GM23338 (cell line): Measurements from ENCODE around the gene BIN1. TPM values are rescaled to one million over a fixed set of nuclear protein-coding genes. Genes with fewer than 3 reads are reported as not detected.

ENCODE experiments used
- ATAC-seq: fragments of 200-7000 bp; cut with Tn5 transposase; 3 replicates; pipeline ENCODE4 v1.9.1; 2020
- DNase-seq: peaks from one replicate; pipeline ENCODE4 v3.0.0-alpha.2; 2015; ENCODE audit warnings: low spot score
- H2AFZ ChIP-seq: fragments of 200-600 bp; sonication (generic); 2 replicates; pipeline ENCODE4 v1.8.0; 2016; ENCODE audit warnings: antibody characterized with exemption, mild to moderate bottlenecking, moderate library complexity
- H3F3A ChIP-seq: fragments of 200-600 bp; sonication (generic); replicated peaks from 2 replicates; pipeline ENCODE4 v1.8.0; 2017; ENCODE audit warnings: antibody characterized with exemption, mixed run types, low read depth
- H3K27ac ChIP-seq: fragments of 200-600 bp; sonication (generic); 2 replicates; pipeline ENCODE4 v1.6.1; 2016; ENCODE audit warnings: low read depth
- H3K27me3 ChIP-seq: fragments of 200-600 bp; sonication (generic); 2 replicates; pipeline ENCODE4 v1.8.0; 2016; ENCODE audit warnings: mild to moderate bottlenecking, mixed run types, moderate library complexity; ENCODE audit not compliant: insufficient read depth
- H3K36me3 ChIP-seq: fragments of 200-600 bp; sonication (generic); 2 replicates; pipeline ENCODE4 v1.8.0; 2016; ENCODE audit warnings: mild to moderate bottlenecking; ENCODE audit not compliant: insufficient read depth
- H3K4me1 ChIP-seq: fragments of 200-600 bp; sonication (generic); 2 replicates; pipeline ENCODE4 v1.8.0; 2016; ENCODE audit warnings: mild to moderate bottlenecking, moderate library complexity; ENCODE audit not compliant: insufficient read depth
- H3K4me2 ChIP-seq: fragments of 200-600 bp; sonication (generic); 2 replicates; pipeline ENCODE4 v1.7.1; 2017; ENCODE audit warnings: mixed run types
- H3K4me3 ChIP-seq: fragments of 200-600 bp; sonication (generic); 2 replicates; pipeline ENCODE4 v1.6.1; 2016; ENCODE audit warnings: mixed run types
- H3K79me2 ChIP-seq: fragments of 200-600 bp; sonication (generic); replicated peaks from 2 replicates; pipeline ENCODE4 v1.8.0; 2017; ENCODE audit warnings: mild to moderate bottlenecking; ENCODE audit not compliant: insufficient read depth
- H3K9me2 ChIP-seq: fragments of 200-600 bp; sonication (generic); 2 replicates; pipeline ENCODE4 v1.8.0; 2017; ENCODE audit not compliant: insufficient read depth
- H4K20me1 ChIP-seq: fragments of 200-600 bp; sonication (generic); replicated peaks from 2 replicates; pipeline ENCODE4 v1.8.0; 2017; ENCODE audit warnings: mild to moderate bottlenecking; ENCODE audit not compliant: insufficient read depth
- H3K27ac Mint-ChIP-seq: 2 replicates; pipeline ENCODE4 v1.8.0; 2020; ENCODE audit warnings: inconsistent platforms, mild to moderate bottlenecking, moderate library complexity, mixed read lengths
- H3K27me3 Mint-ChIP-seq: 3 replicates; pipeline ENCODE4 v1.8.0; 2022; ENCODE audit warnings: low read depth, mild to moderate bottlenecking, moderate library complexity, mixed read lengths, inconsistent platforms; ENCODE audit not compliant: insufficient read depth, poor library complexity
- H3K36me3 Mint-ChIP-seq: 3 replicates; pipeline ENCODE4 v1.8.0; 2021; ENCODE audit warnings: low read depth, mild to moderate bottlenecking, inconsistent platforms, moderate library complexity, mixed read lengths
- H3K4me1 Mint-ChIP-seq: 3 replicates; pipeline ENCODE4 v1.8.0; 2020; ENCODE audit warnings: mild to moderate bottlenecking, inconsistent platforms, mixed read lengths
- H3K4me3 Mint-ChIP-seq: 3 replicates; pipeline ENCODE4 v1.8.0; 2021; ENCODE audit warnings: moderate library complexity, mild to moderate bottlenecking, inconsistent platforms, mixed read lengths
- H3K9me3 Mint-ChIP-seq: 3 replicates; pipeline ENCODE4 v1.8.0; 2020; ENCODE audit warnings: moderate library complexity, mild to moderate bottlenecking, inconsistent platforms, mixed read lengths
- CREB1 ChIP-seq: fragments of 250-450 bp; sonication (Bioruptor Pico); IDR thresholded peaks from 2 replicates; pipeline ENCODE4 v1.5.0; 2020; ENCODE audit warnings: low read depth, mild to moderate bottlenecking, moderate library complexity
- CTCF ChIP-seq, 2 experiments: fragments of 200-600 bp in 1 of 2; sonication (generic) in 1 of 2; conservative IDR thresholded peaks; 2 replicates each; pipeline versions ENCODE4 v1.5.1 to v1.6.1; 2016 to 2017; ENCODE audit warnings: antibody characterized with exemption in 2 of 2, low read depth in 2 of 2, mild to moderate bottlenecking in 2 of 2, moderate library complexity in 1 of 2
- ETS1 ChIP-seq: IDR thresholded peaks from 2 replicates; pipeline ENCODE4 v1.6.1; 2016; ENCODE audit warnings: antibody characterized with exemption
- EZH2 ChIP-seq: fragments of 200-600 bp; sonication (generic); IDR thresholded peaks from one replicate; pipeline ENCODE4 v1.8.0; 2017; ENCODE audit warnings: antibody characterized with exemption, mild to moderate bottlenecking, low read depth; ENCODE audit not compliant: unreplicated experiment
- EZH2phosphoT487 ChIP-seq: fragments of 200-600 bp; sonication (generic); IDR thresholded peaks from one replicate; pipeline ENCODE4 v1.8.1; 2018; ENCODE audit warnings: antibody characterized with exemption; ENCODE audit not compliant: unreplicated experiment
- POLR2AphosphoS5 ChIP-seq: IDR thresholded peaks from 2 replicates; pipeline ENCODE4 v1.6.1; 2016; ENCODE audit warnings: antibody characterized with exemption, low read depth
- ZNF462 ChIP-seq: fragments of 250-450 bp; sonication (Bioruptor Pico); IDR thresholded peaks from 2 replicates; pipeline ENCODE4 v1.5.0; 2020; ENCODE audit warnings: mild to moderate bottlenecking, moderate library complexity
- polyA plus RNA-seq: library from polyadenylated mRNA; unstranded; fragments of >200 nt; fragmentation: Nextera tagmentation; extraction: Ambion mirVana; gene quantifications from 2 replicates; pipeline ENCODE4 v1.2.1, GENCODE V29; 2016
- total RNA-seq: library from RNA; depleted of rRNA; stranded (reverse); fragments of >200 nt; shearing (Covaris generic); gene quantifications from 2 replicates; pipeline ENCODE4 v1.2.3, GENCODE V29; 2014

BIN1 gene
- total and polyA plus RNA-seq, 2 experiments from 2014 or later, result 30.1 to 56.4 TPM

DNA sequence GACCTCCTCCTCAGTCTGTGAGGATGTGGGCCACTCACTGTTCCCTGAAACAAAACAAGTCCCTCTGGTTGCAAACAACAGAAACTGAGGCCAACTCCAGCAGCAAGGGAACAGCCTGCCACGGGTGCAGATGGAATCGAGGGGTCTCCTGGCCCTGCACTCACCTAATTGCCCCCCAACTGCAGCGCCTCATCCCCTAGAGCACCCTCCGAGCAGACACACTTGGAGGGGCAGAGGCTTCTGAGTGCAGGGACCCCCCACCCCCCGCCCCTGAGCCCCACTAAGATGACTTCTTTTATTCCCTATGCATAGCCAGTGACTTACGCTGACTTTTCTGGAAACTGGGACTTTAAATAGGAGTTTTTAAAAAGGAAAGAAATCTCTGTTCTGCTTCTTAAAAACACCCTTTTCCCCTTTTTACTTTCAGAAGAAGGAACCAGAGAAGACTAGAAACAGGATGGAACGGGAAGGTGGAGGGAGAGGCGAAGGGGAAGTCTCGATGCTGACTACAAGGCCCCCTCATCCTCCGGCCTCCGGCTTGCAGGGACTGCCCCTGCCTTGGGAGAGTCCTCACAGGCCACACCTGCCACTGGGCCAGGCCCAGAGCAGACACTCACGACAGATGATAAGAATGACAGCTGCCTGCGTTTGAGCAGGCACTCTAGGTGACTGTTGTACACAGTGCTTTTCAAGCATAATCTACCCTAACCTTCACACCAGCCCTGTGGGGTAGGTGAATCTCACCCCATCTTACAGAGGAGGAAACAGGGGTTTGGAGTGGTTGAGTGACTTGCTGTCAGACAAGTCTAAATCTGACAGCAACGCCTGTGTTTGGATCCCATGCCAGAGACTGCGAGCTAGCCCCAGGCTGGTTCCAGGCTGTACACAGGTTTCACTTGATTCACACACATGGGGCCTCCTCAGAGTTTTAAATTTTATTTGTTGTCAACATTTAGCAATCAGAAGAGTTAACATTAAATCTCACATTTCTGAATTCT lies 28.2 kb upstream of the BIN1 start (continued):
- TF ChIP-seq ZNF462 (no peak), EZH2phosphoT487 (no peak), ETS1 (no peak), EZH2 (no peak)

GRCh38 chr2:127134235-127134634 lies 27.3 kb upstream of the BIN1 start:
- no peak overlapping the region for H3K27ac Mint-ChIP-seq
- H3K27me3 Mint-ChIP-seq, result peaks cover 9% of the 10 kb centered on the region
- no peaks in the 10 kb centered on the region for H3K4me1 Mint-ChIP-seq
- Histone ChIP-seq H3K4me2 (no peak overlapping the region), H3K27ac (no peak overlapping the region), H3K4me1 (no peaks in the 10 kb centered on the region), H3K36me3 (no peaks in the 10 kb centered on the region), H3K79me2 (no peaks in the 10 kb centered on the region), H3K9me2 (no peaks in the 10 kb centered on the region), H2AFZ (no peak overlapping the region), H3K27me3 (no peaks in the 10 kb centered on the region), H3F3A (no peaks in the 10 kb centered on the region), H4K20me1 (no peaks in the 10 kb centered on the region), H3K4me3 (no peak overlapping the region)
- no peak overlapping the region for H3K4me3 Mint-ChIP-seq
- ATAC-seq (no peak), DNase-seq (no peak)
- no peaks in the 10 kb centered on the region; the same call in 2 of the 3 replicates for H3K36me3 Mint-ChIP-seq
- peaks cover 2% of the 10 kb centered on the region; the same call in 1 of the 3 replicates for H3K9me3 Mint-ChIP-seq
- TF ChIP-seq CTCF (conservative IDR thresholded peaks at IDR 0.05; ENCODE audit: low read depth in 2 of 2), result no peak
- TF ChIP-seq CREB1 (CRISPR knock-in tag), result no peak
- TF ChIP-seq EZH2phosphoT487, result no peak
- no peak for TF ChIP-seq POLR2AphosphoS5
